Lower lobe of right lung (tissue), 2 donors: Measurements from ENCODE around the gene OSBPL8. TPM values are rescaled to one million over a fixed set of nuclear protein-coding genes. Genes with fewer than 3 reads are reported as not detected.
"Not testable (repeated sequence)": the region's sequence is repeated elsewhere in the genome, so short reads cannot be mapped to it uniquely, and the experiment has no call there.

Experiments used
- ATAC-seq, 2 donors: fragments of 200-7000 bp; cut with Tn5 transposase; one replicate each; pipeline ENCODE4 v1.9.1; 2020 to 2022; ENCODE audit warnings: mild to moderate bottlenecking in 2 of 2, moderate library complexity in 2 of 2
- DNase-seq: peaks from one replicate; pipeline ENCODE4 v3.0.0-alpha.2; 2020
- H3K27ac ChIP-seq: fragments of 200-600 bp; one replicate; pipeline ENCODE4 v1.8.0; 2022
- H3K27me3 ChIP-seq: fragments of 200-600 bp; one replicate; pipeline ENCODE4 v1.8.0; 2022; ENCODE audit warnings: low read depth
- H3K36me3 ChIP-seq: fragments of 200-600 bp; one replicate; pipeline ENCODE4 v1.8.0; 2022; ENCODE audit warnings: mild to moderate bottlenecking
- H3K4me1 ChIP-seq: fragments of 200-600 bp; one replicate; pipeline ENCODE4 v1.8.0; 2022
- H3K4me3 ChIP-seq: fragments of 200-600 bp; one replicate; pipeline ENCODE4 v1.8.0; 2022; ENCODE audit warnings: mild to moderate bottlenecking
- H3K9me3 ChIP-seq: fragments of 200-600 bp; one replicate; pipeline ENCODE4 v1.8.0; 2022
- intact Hi-C: fragments of 100-400 bp; cut with DNase I; formaldehyde crosslinking; loops from one replicate; pipeline ENCODE4 v1.11.0; 2022
- total RNA-seq: library from RNA; stranded (reverse); fragmentation: NEBNext Ultra II Directional; extraction: Animal tissue kit (Norgen Biotek cat#: 25700); gene quantifications from one replicate; pipeline ENCODE4 v1.2.1, GENCODE V29; 2021
- TF ChIP-seq, protein P1 (sequence below): fragments of 200-600 bp; IDR thresholded peaks from one replicate; pipeline ENCODE4 v1.8.0; 2022; ENCODE audit warnings: antibody characterized with exemption, mild to moderate bottlenecking
- donor health status: DM: no; HTN: yes; CAD: no; lungs with severe emphysema.

Gene OSBPL8
- total RNA-seq, 1 donor from 2014 or later: 82.7 TPM

DNA sequence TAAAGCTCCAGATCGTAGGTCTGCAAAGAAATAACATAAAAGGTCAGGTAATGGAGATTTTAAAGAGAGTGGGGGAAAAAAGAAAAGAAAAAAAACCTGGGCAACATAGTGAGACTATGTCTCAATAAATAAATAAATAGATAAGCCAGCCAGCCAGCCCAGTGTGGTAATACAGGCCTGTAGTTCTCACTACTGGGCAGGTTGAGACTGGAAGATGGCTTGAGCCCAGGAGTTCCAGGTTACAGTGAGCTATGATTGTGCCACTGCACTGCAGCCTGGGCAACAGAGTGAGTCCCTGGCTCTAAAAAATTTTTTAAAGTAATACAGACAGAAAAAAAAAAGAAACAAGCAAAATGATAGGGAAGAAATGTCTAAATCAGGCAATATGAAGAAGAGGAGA, 168.1 kb downstream of the OSBPL8 start:
- H3K27ac ChIP-seq: no peak overlapping the region
- H3K4me3 ChIP-seq: no peak overlapping the region
- H3K4me1 ChIP-seq: no peaks in the 10 kb centered on the region
- TF ChIP-seq, protein P1, sequence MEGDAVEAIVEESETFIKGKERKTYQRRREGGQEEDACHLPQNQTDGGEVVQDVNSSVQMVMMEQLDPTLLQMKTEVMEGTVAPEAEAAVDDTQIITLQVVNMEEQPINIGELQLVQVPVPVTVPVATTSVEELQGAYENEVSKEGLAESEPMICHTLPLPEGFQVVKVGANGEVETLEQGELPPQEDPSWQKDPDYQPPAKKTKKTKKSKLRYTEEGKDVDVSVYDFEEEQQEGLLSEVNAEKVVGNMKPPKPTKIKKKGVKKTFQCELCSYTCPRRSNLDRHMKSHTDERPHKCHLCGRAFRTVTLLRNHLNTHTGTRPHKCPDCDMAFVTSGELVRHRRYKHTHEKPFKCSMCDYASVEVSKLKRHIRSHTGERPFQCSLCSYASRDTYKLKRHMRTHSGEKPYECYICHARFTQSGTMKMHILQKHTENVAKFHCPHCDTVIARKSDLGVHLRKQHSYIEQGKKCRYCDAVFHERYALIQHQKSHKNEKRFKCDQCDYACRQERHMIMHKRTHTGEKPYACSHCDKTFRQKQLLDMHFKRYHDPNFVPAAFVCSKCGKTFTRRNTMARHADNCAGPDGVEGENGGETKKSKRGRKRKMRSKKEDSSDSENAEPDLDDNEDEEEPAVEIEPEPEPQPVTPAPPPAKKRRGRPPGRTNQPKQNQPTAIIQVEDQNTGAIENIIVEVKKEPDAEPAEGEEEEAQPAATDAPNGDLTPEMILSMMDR: no peak
- H3K9me3 ChIP-seq: no peaks in the 10 kb centered on the region
- peaks cover 57% of the 10 kb centered on the region for H3K36me3 ChIP-seq
- intact Hi-C loops: no loop called here
- no peak for DNase-seq
- H3K27me3 ChIP-seq: no peaks in the 10 kb centered on the region
- ATAC-seq: no peak

DNA sequence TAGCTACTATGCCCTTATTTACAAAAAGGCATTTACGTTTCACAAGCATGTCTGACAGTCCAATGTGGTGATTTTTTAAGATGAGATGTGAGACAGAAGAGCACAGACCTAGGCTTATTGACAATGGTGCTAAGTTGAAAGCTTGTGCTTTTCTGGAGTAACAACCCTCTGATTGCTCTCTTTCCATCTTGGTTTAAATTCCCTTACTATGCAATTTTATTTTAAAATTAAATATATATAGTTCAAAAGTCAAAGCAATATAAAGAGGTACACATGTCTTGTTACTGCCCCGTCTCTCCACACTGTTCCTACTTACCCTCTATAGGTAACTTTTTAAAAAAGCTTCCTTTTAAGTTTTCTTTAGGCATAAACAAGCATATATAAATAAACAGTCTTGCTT, 172.0 kb downstream of the OSBPL8 start:
- Histone ChIP-seq H3K4me3 (no peak overlapping the region), H3K36me3 (peaks cover 85% of the 10 kb centered on the region), H3K9me3 (no peaks in the 10 kb centered on the region), H3K27me3 (no peaks in the 10 kb centered on the region), H3K27ac (no peak overlapping the region), H3K4me1 (no peaks in the 10 kb centered on the region)
- TF ChIP-seq, protein P1: no peak
- ATAC-seq (no peak), DNase-seq (no peak)
- intact Hi-C loops: no loop called here

DNA sequence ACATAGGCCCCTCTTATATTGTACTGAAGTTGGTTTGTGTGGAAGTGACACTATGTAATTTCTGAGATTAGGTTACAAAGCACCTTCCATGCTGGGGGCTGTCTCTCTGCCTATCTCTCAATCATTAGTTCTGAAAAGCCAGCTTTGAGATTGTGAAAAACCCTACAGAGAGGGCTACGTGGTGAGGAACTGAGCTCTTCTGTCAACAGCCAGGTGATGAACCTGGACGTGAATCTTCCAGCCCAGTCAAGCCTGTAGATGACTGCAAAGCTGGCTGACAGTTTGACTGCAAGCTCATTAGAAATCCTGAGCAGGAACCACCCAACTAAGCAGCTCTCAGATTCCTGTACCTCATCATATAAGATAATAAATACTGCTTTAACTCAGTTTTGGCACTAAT, 175.0 kb downstream of the OSBPL8 start:
- Histone ChIP-seq H3K4me1 (no peaks in the 10 kb centered on the region), H3K27me3 (no peaks in the 10 kb centered on the region), H3K4me3 (no peak overlapping the region), H3K36me3 (peaks cover 55% of the 10 kb centered on the region), H3K9me3 (no peaks in the 10 kb centered on the region), H3K27ac (no peak overlapping the region)
- TF ChIP-seq, protein P1: no peak
- ATAC-seq: no peak
- intact Hi-C loops: no loop called here
- DNase-seq: no peak

DNA sequence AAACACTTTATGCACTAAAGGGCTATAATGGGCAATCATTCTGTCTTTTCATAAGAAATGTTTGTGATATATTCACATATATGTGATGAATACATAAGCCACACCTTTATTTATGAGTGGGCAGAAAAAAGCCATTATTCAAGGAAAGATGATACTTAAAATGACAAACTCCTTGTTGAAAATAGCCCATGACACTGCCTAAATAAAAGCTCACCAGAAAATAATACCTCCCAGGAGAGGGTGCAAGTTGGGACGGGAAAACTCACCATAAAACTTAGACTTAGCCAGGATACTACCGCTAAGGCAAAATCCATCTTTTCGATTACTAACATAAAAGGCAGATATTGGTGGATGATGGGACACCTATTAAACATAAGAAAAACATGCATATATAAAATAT, 175.6 kb downstream of the OSBPL8 start:
- no peak overlapping the region for H3K27ac ChIP-seq
- intact Hi-C loops: no loop called here
- no peaks in the 10 kb centered on the region for H3K9me3 ChIP-seq
- no peak for DNase-seq
- no peak overlapping the region for H3K4me3 ChIP-seq
- TF ChIP-seq, protein P1: no peak
- peaks cover 49% of the 10 kb centered on the region for H3K36me3 ChIP-seq
- H3K27me3 ChIP-seq: no peaks in the 10 kb centered on the region
- H3K4me1 ChIP-seq: no peaks in the 10 kb centered on the region
- no peak for ATAC-seq

DNA sequence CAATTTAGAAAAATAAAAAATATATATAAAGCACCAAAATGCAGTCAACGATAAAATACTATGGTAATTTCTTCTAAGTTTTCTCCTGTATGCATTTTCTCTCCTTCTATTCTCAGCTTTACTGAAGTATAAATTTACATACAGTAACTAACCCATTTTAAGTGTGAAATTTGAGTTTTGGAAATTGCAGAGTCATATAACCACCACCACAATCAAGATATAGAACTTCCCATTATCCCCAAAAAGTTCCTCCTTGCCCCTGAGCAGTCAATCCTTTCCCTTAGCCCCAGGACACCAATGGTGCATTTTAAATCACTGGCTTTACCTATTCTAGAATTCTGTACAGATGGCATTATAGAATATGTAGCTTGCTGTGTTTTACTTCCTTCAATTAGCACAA, 180.3 kb downstream of the OSBPL8 start:
- Histone ChIP-seq H3K36me3 (peaks cover 31% of the 10 kb centered on the region), H3K27me3 (no peaks in the 10 kb centered on the region), H3K9me3 (no peaks in the 10 kb centered on the region), H3K4me1 (no peaks in the 10 kb centered on the region), H3K4me3 (no peak overlapping the region), H3K27ac (no peak overlapping the region)
- DNase-seq (no peak), ATAC-seq (no peak)
- intact Hi-C loops: no loop called here
- TF ChIP-seq, protein P1: no peak

DNA sequence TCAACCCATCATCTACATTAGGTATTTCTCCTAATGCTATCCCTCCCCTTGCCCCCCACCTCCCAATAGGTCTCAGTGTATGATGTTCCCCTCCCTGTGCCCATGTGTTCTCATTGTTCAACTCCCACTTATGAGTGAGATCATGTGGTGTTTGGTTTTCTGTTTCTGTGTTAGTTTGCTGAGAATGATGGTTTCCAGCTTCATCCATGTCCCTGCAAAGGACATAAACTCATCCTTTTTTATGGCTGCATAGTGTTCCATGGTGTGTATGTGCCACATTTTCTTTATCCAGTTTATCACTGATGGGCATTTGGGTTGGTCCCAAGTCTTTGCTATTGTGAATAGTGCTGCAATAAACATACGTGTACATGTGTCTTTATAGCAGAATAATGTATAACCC, 182.7 kb downstream of the OSBPL8 start:
- intact Hi-C loops, H3K27me3 ChIP-seq, ATAC-seq, H3K9me3 ChIP-seq, H3K4me3 ChIP-seq, DNase-seq, H3K27ac ChIP-seq, H3K4me1 ChIP-seq: not testable (repeated sequence)
- peaks cover 31% of the 10 kb centered on the region for H3K36me3 ChIP-seq
